EH (cell line): ENCODE measurements around the gene UBE2J2.

Experiments used
- DNase-seq: peaks from one replicate; pipeline ENCODE4 v3.0.0-alpha.2; 2015; ENCODE audit warnings: low read depth

The UBE2J2 gene

GRCh38 chr1:1211541-1212441, 61.9 kb downstream of the UBE2J2 start:
- no peak for DNase-seq

- no peak for DNase-seq
Observed at GRCh38 chr1:1210726-1211540, 62.7 kb downstream of the UBE2J2 start.

DNA sequence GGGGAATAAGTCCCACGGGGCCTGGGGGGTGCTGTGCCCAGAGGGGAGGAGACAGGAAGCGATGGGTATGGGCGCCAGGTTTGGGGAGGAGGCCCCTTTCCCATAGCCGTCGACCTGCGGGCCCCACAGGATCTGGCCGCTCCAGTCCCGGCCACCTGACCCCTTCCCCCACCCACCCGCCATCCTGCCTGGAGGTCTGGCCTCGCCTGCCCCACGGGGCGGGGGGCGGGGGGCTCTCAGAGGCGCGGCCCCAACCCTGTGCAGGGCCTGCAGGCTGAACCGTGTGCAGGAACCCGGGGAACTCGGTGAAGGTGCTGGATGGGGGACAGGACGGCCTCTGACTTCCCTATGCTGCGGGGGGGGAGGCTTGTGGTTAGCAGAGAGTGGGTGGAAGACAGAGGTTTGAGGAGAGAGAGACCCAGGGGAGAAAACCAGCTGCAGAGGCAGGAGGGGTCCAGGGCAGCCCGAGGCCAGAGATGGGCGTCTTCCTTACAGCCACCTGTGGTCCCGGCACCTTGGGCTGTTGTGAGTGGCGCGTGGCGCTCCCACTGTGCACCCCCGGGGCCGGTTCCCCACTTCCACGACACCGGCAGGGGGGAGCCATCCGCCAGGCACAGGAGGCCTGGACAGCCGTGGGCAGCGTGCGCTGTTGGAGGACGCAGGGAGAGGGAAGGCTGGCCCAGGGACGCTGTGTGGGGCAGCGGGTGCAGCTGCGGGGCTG, 64.8 kb downstream of the UBE2J2 start:
- no peak for DNase-seq

DNA sequence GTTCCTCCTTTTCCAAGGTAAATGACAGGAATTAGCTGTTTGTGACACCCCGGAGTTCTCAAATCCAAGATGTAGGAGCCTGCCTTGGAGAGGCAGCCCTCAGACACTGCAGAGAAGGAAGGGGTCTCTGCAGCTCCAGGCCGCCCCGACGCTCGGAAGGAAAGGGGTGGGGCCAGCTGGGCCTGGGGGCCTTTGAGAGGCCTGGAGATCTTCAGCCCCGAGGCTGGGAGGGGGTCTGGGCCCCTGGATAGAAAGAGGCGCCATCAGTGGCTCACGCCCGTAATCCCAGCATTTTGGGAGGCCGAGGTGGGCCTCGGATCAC, 66.1 kb downstream of the UBE2J2 start:
- DNase-seq: no peak

DNA sequence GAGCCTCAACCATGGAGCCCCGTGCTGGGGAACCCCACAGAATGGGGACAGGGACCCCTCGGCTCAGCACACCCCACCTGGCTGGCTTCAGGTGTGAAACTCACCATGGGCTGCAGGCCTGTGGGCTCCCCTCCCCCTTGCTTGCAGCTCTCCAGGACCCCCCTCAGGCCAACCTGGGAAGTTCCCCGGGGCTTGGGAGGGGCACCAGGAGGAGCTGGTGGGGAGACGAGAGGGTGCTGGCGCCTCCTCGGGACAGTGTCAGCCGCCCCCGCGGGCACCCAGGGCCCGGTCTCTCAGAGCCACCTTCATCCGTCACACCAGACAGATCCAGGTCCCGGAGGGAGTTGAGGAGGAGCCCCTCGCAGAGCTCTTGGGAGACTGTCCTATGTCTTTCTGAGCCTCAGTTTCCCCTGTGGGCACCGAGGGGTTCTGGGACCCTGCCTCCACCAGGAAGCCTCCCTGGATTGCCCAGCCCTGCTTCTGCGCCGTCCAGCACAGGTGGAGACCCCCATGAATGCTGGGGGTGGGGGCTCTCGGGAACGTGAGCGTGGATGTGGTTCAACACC, 66.6 kb downstream of the UBE2J2 start:
- DNase-seq: no peak

- DNase-seq: no peak
Observed at GRCh38 chr1:1206376-1206965, 67.2 kb downstream of the UBE2J2 start, which contains the start of gene TNFRSF18. TNFRSF18 (minus strand) TSS chr1:1206592; CDS start chr1:1206571, 21 bp downstream.

DNA sequence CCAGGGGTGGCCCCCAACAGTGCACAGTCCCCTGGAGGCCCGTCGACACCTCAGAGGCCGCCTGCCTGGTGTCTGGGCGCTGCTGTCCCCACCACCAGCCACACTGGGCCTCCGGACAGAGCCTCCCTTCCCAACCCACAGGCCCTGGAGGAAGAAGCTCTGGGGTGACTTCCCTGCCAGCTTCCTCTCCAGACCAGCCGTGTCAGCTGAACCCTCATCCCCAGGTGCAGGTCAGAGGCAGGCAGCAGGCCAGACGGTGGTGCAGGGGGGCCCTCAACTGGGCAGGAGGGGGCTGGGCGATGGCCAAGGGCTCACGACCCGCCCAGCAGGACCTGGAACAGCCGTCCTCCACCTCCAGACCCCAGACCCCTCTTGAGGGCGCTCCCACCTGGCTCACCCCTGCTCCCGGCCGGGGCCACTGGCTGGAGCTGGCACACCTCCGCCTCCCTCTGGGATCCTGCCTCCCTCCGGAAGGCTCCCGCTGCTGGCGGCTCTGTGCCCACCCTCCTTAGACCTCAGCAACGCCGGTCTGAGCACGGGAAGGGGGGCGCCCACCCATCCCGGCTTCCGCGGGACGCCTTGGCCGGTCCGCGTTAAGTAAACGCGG, 67.8 kb downstream of the UBE2J2 start:
- DNase-seq: no peak

GRCh38 chr1:1204998-1205768, 68.5 kb downstream of the UBE2J2 start:
- DNase-seq: no peak

- DNase-seq: no peak
Observed at GRCh38 chr1:1204425-1204920, 69.2 kb downstream of the UBE2J2 start.
